AG09319 (cell line): ENCODE measurements around the gene HELZ.
A peak's percentile ranks its signal among the peaks of the same experiment; 100 is the strongest.
"Not testable (repeated sequence)": the region's sequence is repeated elsewhere in the genome, so short reads cannot be mapped to it uniquely, and the experiment has no call there.

ENCODE experiments used
- DNase-seq: peaks from one replicate; pipeline ENCODE4 v3.0.0-alpha.2; 2010; ENCODE audit warnings: low read depth; ENCODE audit errors: extremely low read depth
- CTCF ChIP-seq: IDR thresholded peaks from 2 replicates; pipeline ENCODE4 v1.5.1; 2011; ENCODE audit warnings: low read depth, mild to moderate bottlenecking, inconsistent platforms, low read length, moderate library complexity

HELZ gene

DNA sequence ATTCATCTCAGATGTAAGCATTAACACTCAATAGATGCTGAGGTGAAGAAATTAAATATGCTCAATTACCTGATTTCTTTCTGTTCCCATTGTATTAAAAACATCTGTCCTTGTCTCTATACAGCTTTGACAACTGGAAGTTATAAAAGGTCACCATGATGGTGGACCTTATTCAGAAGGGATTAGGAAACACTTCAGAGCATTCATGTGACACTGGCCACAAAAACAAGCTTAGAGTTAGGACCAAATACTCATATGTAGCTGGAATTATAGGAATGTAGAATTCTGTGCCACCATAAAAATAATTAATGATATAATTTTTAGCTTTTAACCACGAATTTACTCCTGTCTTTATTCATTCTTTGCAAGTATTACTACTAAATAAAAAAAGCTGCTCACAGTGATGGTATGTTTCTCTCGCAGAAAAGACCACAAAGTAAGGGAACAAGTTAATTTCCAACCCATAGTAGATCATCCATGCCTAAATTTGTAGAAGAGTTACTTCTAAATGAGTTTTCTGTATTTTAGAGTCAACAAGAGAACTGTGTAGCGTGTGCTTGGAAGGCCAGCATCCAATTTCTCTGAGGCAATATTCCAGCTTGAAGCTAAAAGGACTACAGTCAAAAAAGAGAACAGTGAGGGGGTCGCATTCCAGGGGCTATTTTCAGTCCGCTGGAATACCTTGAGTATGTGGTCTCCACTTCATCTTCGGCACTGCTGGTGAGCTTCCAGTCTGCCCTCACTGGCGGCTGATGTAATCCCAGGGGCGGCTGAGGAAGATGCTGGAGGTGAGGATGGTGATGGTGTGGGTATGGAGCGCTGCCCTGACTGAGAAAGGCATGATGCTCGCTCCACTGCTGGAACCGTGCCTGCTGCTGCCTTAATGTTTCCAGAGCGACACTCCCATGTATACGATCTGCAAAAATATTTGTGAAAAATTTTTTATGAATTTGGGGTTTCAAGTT is 136.9 kb downstream of the HELZ start:
- no peak for DNase-seq
- no peak for TF ChIP-seq CTCF

- TF ChIP-seq CTCF, result no peak
- no peak for DNase-seq
Measured at GRCh38 chr17:67107171-67107570, 137.8 kb downstream of the HELZ start.

DNA sequence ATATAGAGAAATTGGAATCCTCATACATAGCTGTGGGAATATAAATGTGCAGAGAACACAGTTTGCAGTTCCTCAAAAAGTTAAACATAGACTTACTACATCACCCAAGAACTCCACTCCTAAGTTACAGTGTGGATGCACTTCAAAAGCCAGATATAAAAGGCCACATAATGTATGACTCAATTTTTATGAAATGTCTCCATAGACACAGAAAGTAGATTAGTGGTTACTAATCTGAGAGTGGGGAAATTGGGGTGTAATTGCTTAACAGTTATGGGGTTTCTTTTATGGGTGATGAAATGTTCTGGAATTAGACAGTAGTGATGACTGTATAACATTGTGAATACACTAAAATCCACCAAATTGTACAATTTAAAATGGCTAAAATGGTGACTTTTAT is 139.8 kb downstream of the HELZ start:
- peak; percentile 3 for DNase-seq
- no peak for TF ChIP-seq CTCF

- not testable (repeated sequence) for DNase-seq
Measured at GRCh38 chr17:67104641-67105040, 140.4 kb downstream of the HELZ start.

DNA sequence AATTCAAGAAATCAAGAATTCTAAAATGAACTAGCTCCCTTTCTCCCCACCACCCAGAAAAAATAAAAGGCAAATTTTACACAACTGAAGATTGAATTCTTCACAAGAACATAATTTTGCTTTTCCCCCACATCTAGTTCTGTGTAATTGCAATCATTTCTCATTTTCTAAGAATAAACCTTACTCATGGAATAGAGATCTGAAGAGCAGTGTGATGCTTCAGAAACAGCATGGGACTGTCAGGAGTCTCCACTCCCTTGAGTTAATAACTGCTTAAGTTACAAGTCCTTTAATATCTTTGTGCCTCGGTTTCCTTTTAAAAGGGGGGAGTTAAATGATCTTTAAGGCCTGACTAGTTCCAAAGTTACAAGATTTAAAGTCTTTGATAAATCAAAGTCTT is 147.0 kb downstream of the HELZ start:
- no peak for TF ChIP-seq CTCF
- no peak for DNase-seq

GRCh38 chr17:67096609-67097008 is 148.4 kb downstream of the HELZ start:
- no peak for TF ChIP-seq CTCF
- DNase-seq, result no peak

- no peak for DNase-seq
- no peak for TF ChIP-seq CTCF
Measured at GRCh38 chr17:67095803-67096202, 149.2 kb downstream of the HELZ start.

- DNase-seq, result peak; percentile 22
Measured at GRCh38 chr17:67095291-67095690, 149.7 kb downstream of the HELZ start.
